Right lobe of liver (tissue), 4 donors: ENCODE measurements around the gene SFXN3.
A peak's percentile ranks its signal among the peaks of the same experiment; 100 is the strongest.

Experiments used
- POLR2A ChIP-seq: fragments of 450-650 bp; IDR thresholded peaks from one replicate; pipeline ENCODE4 v1.6.1; 2017; ENCODE audit warnings: antibody characterized with exemption, mild to moderate bottlenecking
- TF ChIP-seq, protein P1 (sequence below), 4 donors: fragments of 200-600 bp in 3 of 4; fragments of 450-650 bp in 1 of 4; IDR thresholded peaks; one replicate each; pipeline versions ENCODE4 v1.5.1 to v1.8.0; 2016 to 2022; ENCODE audit warnings: antibody characterized with exemption in 4 of 4, mild to moderate bottlenecking in 2 of 4
- donor health status: DM: no; HTN: no; CAD: no.
- donor health status: DM: no; HTN: no; CAD: no.
- donor health status: DM: no; HTN: yes; CAD: no.

DNA sequence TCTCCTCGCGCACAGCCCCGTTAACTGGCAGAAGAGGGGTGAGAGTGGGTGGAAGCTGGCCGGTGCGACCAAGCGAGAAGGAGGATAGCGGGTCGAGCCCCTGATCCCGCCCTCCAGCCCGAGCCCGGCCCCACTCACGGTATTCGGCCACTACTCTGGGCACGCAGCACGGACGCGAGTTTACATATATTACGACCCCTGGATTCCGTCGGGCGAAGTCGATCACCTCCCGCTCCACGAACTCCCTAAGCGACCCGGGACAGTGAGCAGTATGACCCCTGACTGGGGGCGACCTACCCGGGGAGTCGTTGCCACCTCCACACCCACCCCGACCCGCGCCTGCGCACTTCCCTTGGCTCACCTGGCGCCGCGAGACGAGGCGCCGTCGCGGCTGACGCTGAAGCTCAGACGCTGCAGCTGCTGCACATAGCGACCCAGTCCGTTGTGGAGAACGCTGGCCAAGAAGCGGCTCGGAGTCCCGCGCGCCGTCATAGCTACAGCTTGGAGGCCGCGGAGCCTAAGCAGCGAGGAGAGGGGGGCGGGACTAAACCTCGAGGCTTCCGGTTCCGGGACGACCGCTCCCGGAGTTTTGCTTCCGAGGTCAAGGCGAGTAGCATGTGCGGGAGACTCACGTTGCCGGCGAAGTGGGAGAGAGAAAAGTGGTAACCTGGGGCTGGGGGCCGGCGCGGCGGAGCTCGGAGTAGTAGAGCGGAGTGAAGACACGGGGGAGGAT lies 43.9 kb upstream of the SFXN3 start, which contains the start of the genes MRPL43 and TWNK:
- TF ChIP-seq, protein P1, sequence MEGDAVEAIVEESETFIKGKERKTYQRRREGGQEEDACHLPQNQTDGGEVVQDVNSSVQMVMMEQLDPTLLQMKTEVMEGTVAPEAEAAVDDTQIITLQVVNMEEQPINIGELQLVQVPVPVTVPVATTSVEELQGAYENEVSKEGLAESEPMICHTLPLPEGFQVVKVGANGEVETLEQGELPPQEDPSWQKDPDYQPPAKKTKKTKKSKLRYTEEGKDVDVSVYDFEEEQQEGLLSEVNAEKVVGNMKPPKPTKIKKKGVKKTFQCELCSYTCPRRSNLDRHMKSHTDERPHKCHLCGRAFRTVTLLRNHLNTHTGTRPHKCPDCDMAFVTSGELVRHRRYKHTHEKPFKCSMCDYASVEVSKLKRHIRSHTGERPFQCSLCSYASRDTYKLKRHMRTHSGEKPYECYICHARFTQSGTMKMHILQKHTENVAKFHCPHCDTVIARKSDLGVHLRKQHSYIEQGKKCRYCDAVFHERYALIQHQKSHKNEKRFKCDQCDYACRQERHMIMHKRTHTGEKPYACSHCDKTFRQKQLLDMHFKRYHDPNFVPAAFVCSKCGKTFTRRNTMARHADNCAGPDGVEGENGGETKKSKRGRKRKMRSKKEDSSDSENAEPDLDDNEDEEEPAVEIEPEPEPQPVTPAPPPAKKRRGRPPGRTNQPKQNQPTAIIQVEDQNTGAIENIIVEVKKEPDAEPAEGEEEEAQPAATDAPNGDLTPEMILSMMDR (IDR thresholded peaks at IDR 0.05): no peak
- TF ChIP-seq POLR2A: peak; percentile 33
